Vagina (tissue), 2 donors: ENCODE data around the gene DNAJC4. TPM values are rescaled to one million over a fixed set of nuclear protein-coding genes. Genes with fewer than 3 reads are reported as not detected.
A peak's percentile ranks its signal among the peaks of the same experiment; 100 is the strongest.

Source experiments
- DNase-seq, 2 donors: peaks; one replicate each; pipeline ENCODE4 v3.0.0-alpha.2; 2017; ENCODE audit errors: extremely low spot score in 2 of 2
- H3K27ac ChIP-seq: fragments of 200-600 bp; sonication (generic); one replicate; pipeline ENCODE4 v1.5.1; 2019
- H3K27me3 ChIP-seq: fragments of 200-600 bp; sonication (generic); one replicate; pipeline ENCODE4 v1.5.1; 2019
- H3K36me3 ChIP-seq, 2 donors: fragments of 200-600 bp; sonication (generic); one replicate each; pipeline ENCODE4 v1.5.1; 2017 to 2019
- H3K4me1 ChIP-seq: fragments of 200-600 bp; sonication (generic); one replicate; pipeline ENCODE4 v1.5.1; 2019
- H3K4me3 ChIP-seq, 2 donors: fragments of 200-600 bp; sonication (generic); 1 replicate in 1 of 2; 2 replicates in 1 of 2; pipeline ENCODE4 v1.5.1; 2016 to 2019
- H3K9me3 ChIP-seq: fragments of 200-600 bp; sonication (generic); one replicate; pipeline ENCODE4 v1.5.1; 2019
- POLR2A ChIP-seq, 2 donors: fragments of 450-650 bp; IDR thresholded peaks; one replicate each; pipeline ENCODE4 v1.6.1; 2017; ENCODE audit warnings: antibody characterized with exemption in 2 of 2, mild to moderate bottlenecking in 2 of 2, moderate library complexity in 2 of 2
- POLR2AphosphoS5 ChIP-seq, 2 donors: sonication (generic); formaldehyde crosslinking; IDR thresholded peaks; one replicate each; pipeline ENCODE4 v1.9.0; 2017; ENCODE audit warnings: antibody characterized with exemption in 2 of 2, mild to moderate bottlenecking in 2 of 2, low read depth in 1 of 2; ENCODE audit not compliant: insufficient read depth in 1 of 2
- intact Hi-C: fragments of 100-400 bp; cut with DNase I; formaldehyde crosslinking; loops from one replicate; pipeline ENCODE4 v1.15.1; 2023
- total RNA-seq: library from RNA; depleted of rRNA; stranded (reverse); fragments of >200 nt; gene quantifications from one replicate; pipeline ENCODE4 v1.2.3, GENCODE V29; 2016
- TF ChIP-seq, protein P1 (sequence below), 3 experiments: fragments of 450-650 bp in 2 of 3; fragments of 200-600 bp in 1 of 3; sonication (generic) in 1 of 3; IDR thresholded peaks; one replicate each; pipeline ENCODE4 v1.5.1; 2017 to 2019; ENCODE audit warnings: antibody characterized with exemption in 3 of 3, mild to moderate bottlenecking in 2 of 3, moderate library complexity in 2 of 3

Gene DNAJC4
- total RNA-seq, 1 donor from 2014 or later = 43.7 TPM

DNA sequence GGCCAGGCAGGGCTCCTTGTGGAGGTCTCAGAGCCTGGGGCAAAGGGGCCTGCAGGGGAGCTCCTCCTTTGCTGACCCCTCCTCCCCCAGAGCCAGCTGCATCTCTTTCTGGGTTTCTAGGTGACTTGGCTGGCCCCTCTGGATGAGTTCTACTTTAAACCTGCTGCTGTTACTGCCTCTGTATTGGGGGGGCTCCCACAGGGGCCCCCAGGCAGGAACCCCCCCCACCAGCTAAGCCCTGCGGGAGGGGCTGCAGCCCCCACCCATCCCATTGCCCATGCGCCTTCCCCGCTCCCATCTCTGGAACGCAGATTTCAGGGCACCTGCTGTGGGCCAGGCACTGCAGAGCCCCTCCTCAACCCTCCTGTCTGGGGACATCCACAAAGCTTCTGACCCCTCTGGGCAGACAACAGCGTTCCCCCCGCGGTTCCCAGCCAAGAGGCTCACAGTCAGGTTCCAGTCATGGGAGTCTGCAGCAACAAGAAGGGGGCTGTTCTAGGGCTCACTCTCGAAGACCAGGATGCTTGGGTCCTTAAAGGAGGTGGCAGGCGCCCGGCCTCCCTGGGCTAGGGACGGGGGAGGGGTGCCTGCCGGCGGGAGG lies 20.2 kb downstream of the DNAJC4 start:
- peak overlapping the region; percentile 85 to 88 for H3K4me3 ChIP-seq
- no peak for DNase-seq
- no peaks in the 10 kb centered on the region for H3K9me3 ChIP-seq
- H3K27ac ChIP-seq = peak overlapping the region; percentile 73
- intact Hi-C loops = no loop called here
- TF ChIP-seq POLR2AphosphoS5 (IDR thresholded peaks at IDR 0.05; ENCODE audit: insufficient read depth in 1 of 2, low read depth in 1 of 2) = no peak
- peaks cover 40% of the 10 kb centered on the region for H3K4me1 ChIP-seq
- peaks cover 0 to 13% of the 10 kb centered on the region in 2 donors for H3K36me3 ChIP-seq
- H3K27me3 ChIP-seq = no peaks in the 10 kb centered on the region

DNA sequence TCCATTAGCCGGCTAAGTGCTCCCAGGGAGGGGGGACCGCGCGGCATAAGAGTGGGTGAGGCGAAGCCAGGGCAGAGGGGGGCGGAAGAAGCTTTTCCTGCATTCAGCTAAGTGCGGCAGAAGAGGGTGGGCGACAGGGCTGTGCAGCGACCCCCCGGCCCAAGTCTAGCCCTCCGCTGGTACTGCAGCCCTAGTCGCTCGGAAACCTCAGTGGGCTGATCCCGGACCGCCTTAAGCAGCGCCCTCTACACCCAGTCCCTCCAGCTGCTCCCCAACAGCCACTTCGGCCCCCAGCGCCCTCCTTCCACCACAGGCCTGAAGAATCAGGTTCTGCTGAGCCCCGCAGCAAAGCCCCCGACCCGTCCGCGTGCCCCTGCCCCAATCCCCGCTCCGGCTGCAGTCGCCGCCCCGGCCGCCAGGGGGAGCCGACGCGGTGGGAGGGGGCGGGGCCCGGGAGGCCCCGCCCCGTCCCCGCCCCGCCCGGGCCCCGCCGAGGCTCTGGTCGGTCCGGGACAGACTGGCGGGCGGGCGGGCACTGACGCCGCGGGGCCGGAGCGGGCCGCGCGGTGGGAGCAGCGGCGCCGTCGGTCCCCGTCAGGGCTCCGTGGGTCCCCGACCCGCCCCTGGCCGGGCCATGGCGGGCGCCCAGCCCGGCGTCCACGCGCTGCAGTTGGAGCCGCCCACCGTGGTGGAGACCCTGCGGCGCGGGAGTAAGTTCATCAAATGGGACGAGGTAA lies 20.8 kb downstream of the DNAJC4 start, which contains the start of gene PLCB3:
Gene PLCB3 (plus strand): TSS at position 515 of the 737 bp plus-strand sequence. CDS start 120 bp downstream, at position 635.
- no peak for DNase-seq
- peaks cover 0 to 17% of the 10 kb centered on the region in 2 donors for H3K36me3 ChIP-seq
- intact Hi-C loops = no loop called here

DNA sequence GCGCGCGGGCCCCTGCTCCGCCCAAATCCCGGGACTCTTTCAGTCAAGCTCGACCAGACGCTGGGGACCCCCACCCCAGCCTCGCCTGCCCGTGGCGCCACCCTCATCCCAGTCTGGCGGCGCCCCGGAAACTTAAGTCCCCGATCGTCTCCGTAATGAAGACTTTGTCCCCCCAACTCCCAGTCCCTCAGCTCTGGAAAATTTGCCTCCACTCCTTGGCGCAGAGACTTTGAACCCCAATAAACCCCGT lies 21.3 kb downstream of the DNAJC4 start:
- H3K27me3 ChIP-seq = no peaks in the 10 kb centered on the region
- peaks cover 35% of the 10 kb centered on the region for H3K4me1 ChIP-seq
- H3K27ac ChIP-seq = peak overlapping the region; percentile 78
- no peak for DNase-seq
- no peaks in the 10 kb centered on the region for H3K9me3 ChIP-seq
- intact Hi-C loops = no loop called here
- TF ChIP-seq, protein P1, sequence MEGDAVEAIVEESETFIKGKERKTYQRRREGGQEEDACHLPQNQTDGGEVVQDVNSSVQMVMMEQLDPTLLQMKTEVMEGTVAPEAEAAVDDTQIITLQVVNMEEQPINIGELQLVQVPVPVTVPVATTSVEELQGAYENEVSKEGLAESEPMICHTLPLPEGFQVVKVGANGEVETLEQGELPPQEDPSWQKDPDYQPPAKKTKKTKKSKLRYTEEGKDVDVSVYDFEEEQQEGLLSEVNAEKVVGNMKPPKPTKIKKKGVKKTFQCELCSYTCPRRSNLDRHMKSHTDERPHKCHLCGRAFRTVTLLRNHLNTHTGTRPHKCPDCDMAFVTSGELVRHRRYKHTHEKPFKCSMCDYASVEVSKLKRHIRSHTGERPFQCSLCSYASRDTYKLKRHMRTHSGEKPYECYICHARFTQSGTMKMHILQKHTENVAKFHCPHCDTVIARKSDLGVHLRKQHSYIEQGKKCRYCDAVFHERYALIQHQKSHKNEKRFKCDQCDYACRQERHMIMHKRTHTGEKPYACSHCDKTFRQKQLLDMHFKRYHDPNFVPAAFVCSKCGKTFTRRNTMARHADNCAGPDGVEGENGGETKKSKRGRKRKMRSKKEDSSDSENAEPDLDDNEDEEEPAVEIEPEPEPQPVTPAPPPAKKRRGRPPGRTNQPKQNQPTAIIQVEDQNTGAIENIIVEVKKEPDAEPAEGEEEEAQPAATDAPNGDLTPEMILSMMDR (IDR thresholded peaks at IDR 0.05) = no peak
- TF ChIP-seq POLR2AphosphoS5 (IDR thresholded peaks at IDR 0.05; ENCODE audit: insufficient read depth in 1 of 2, low read depth in 1 of 2) (no peak), POLR2A (IDR thresholded peaks at IDR 0.05) (no peak)
- H3K36me3 ChIP-seq = peaks cover 0 to 17% of the 10 kb centered on the region in 2 donors
- H3K4me3 ChIP-seq = peak overlapping the region; percentile 85 to 88

More for the DNA sequence above, 20.8 kb downstream of the DNAJC4 start, which contains the start of gene PLCB3:
- Histone ChIP-seq H3K9me3 (no peaks in the 10 kb centered on the region), H3K27me3 (no peaks in the 10 kb centered on the region), H3K4me1 (peaks cover 35% of the 10 kb centered on the region), H3K27ac (peak within 1 kb of the TSS; percentile 78), H3K4me3 (peak within 1 kb of the TSS; percentile 85 to 88)
- TF ChIP-seq, protein P1 (IDR thresholded peaks at IDR 0.05) = peak; percentile 30 to 87 (median 77)
- TF ChIP-seq POLR2A (IDR thresholded peaks at IDR 0.05) = peak in 1 of 2 donors; percentile 71
- no peak for TF ChIP-seq POLR2AphosphoS5 (IDR thresholded peaks at IDR 0.05; ENCODE audit: insufficient read depth in 1 of 2, low read depth in 1 of 2)

DNA sequence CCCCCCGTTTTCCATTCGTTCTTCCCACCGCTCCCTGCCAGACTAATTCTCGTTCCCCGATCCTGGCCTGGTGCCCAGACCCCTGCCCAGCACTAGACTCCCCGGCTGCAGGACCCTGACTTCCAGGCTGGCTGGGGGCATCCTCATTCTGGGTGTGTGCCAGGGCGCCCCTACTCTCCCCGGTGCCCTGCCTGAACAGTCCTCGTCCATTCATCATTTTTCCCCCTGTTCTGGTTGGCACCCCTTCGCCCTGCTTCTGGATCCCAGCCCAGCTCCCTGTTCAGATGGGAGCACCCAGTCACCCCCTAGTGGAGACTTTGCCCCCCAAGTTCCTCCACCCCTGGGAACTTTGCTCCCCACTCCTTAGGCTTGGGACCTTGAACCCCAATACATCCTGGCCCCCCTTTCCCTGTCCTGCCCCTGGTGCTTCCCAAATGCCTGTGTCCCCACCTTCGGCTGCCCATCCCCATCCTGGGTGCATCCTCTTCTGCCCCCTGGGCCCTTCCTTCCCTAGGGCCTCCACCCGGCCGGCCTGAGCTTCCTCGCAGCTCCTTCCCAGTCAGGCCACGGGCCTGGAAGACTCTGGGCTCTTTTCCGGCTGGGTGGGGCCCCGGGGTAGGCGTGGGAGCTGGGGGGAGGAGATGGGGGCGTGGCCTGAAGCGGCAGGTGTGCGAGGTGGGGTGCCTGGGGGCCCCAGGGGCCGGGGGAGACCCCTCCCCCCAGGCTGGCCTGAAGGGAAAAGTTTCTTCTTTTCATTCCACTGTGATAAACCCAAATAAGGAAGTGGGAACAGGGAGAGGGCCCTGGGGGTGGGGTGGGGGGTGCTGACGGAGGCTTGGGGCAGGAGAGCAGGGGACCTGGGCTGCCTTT lies 21.9 kb downstream of the DNAJC4 start:
- peaks cover 0 to 17% of the 10 kb centered on the region in 2 donors for H3K36me3 ChIP-seq
- no peaks in the 10 kb centered on the region for H3K27me3 ChIP-seq
- peak overlapping the region; percentile 78 for H3K27ac ChIP-seq
- DNase-seq = no peak
- H3K4me3 ChIP-seq = peak overlapping the region; percentile 85 to 88
- H3K4me1 ChIP-seq = peaks cover 35% of the 10 kb centered on the region
- intact Hi-C loops = no loop called here
- H3K9me3 ChIP-seq = no peaks in the 10 kb centered on the region
- TF ChIP-seq, protein P1 (IDR thresholded peaks at IDR 0.05) = no peak
- no peak for TF ChIP-seq POLR2A (IDR thresholded peaks at IDR 0.05)
- peak in 1 of 2 donors; percentile 32 for TF ChIP-seq POLR2AphosphoS5 (IDR thresholded peaks at IDR 0.05; ENCODE audit: insufficient read depth in 1 of 2, low read depth in 1 of 2)

DNA sequence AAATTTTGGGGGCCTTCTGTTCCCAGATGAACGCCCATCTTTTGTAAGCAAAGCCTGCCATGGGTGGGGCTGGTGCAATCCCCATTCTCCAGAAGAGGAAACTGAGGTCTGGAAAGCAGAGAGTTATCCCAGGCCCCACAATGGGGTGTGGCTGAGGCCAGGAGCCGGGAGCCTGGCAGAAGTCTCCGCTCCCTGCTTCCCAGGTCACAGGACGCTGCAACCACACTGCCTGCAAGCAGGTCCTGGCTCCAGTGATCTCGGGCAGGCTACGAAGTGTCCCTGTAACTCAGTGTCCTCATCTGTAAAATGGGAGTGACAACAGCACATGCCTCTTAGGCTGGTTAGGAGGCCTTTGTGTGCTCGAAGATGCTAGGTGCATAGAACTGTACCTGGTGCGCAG lies 22.7 kb downstream of the DNAJC4 start:
- Histone ChIP-seq H3K4me1 (peaks cover 35% of the 10 kb centered on the region), H3K36me3 (peaks cover 0 to 17% of the 10 kb centered on the region in 2 donors), H3K27ac (peak overlapping the region; percentile 78), H3K9me3 (no peaks in the 10 kb centered on the region), H3K27me3 (no peaks in the 10 kb centered on the region), H3K4me3 (peak overlapping the region in 1 of 2 donors; percentile 85)
- no peak for DNase-seq
- intact Hi-C loops = no loop called here
- TF ChIP-seq, protein P1 (IDR thresholded peaks at IDR 0.05) = no peak
- TF ChIP-seq POLR2AphosphoS5 (IDR thresholded peaks at IDR 0.05; ENCODE audit: insufficient read depth in 1 of 2, low read depth in 1 of 2) = no peak
- TF ChIP-seq POLR2A (IDR thresholded peaks at IDR 0.05) = no peak
